ENCODE data around the gene TMED10.

The TMED10 gene

GRCh38 chr14:75091251-75091650 lies 85.2 kb downstream of the TMED10 start:
- DNase-seq (ENCODE audit: extremely low read depth in 1 of 2, low read depth in 1 of 2): no peak

- DNase-seq (ENCODE audit: extremely low read depth in 1 of 2, low read depth in 1 of 2): no peak
Measured at GRCh38 chr14:75090353-75090752, 86.1 kb downstream of the TMED10 start.

GRCh38 chr14:75088566-75089373 lies 87.6 kb downstream of the TMED10 start:
- DNase-seq (ENCODE audit: extremely low read depth in 1 of 2, low read depth in 1 of 2): no peak

GRCh38 chr14:75088153-75088552 lies 88.3 kb downstream of the TMED10 start:
- DNase-seq (ENCODE audit: extremely low read depth in 1 of 2, low read depth in 1 of 2): no peak

GRCh38 chr14:75084513-75084912 lies 91.9 kb downstream of the TMED10 start:
- DNase-seq (ENCODE audit: extremely low read depth in 1 of 2, low read depth in 1 of 2): no peak

- DNase-seq (ENCODE audit: extremely low read depth in 1 of 2, low read depth in 1 of 2): no peak
Measured at GRCh38 chr14:75083271-75083670, 93.1 kb downstream of the TMED10 start.

GRCh38 chr14:75081660-75082229 lies 94.7 kb downstream of the TMED10 start:
- DNase-seq (ENCODE audit: extremely low read depth in 1 of 2, low read depth in 1 of 2): no peak
